ENCODE measurements around the gene SMPD3. TPM values are rescaled to one million over a fixed set of nuclear protein-coding genes. Genes with fewer than 3 reads are reported as not detected.

SMPD3 gene
- total and polyA plus RNA-seq, 9 of the 15 experiments (the other 6 are each of a cell fraction or from before 2014, with no cell fraction given), result 0.03 to 1.2 (median 0.18) TPM

- intact Hi-C loops (cut with micrococcal nuclease), result no loop called here
- no peaks in the 10 kb centered on the region for H3K79me2 ChIP-seq (ENCODE audit: control insufficient read depth, insufficient read depth, low read length)
- peaks cover 2 to 40% of the 10 kb centered on the region in 2 experiments; a peak in 3 of 5 replicates for H3K27me3 ChIP-seq (ENCODE audit: control insufficient read depth in 2 of 2, insufficient read depth in 2 of 2, low read length in 2 of 2)
- FAIRE-seq (no peak), DNase-seq (ENCODE audit: extremely low read depth in 1 of 4, low spot score in 3 of 4) (no peak), ATAC-seq (no peak)
- POLR2A ChIA-PET, result no interaction called here
- no peak overlapping the region for H3K4me3 ChIP-seq
- H3K4me2 ChIP-seq (ENCODE audit: insufficient read depth, low read length), result no peak overlapping the region
- CTCF ChIA-PET (ENCODE audit: low intra/inter-chr PET ratio), result no interaction called here
- H3K36me3 ChIP-seq (ENCODE audit: control insufficient read depth, insufficient read depth, low read length), result no peaks in the 10 kb centered on the region
- no TSS peak for BruUV-seq (replicated peaks)
- in situ Hi-C loops (cut with MboI), result no loop called here
- 0% methylated on average over 6 of the region's 6 CpGs for WGBS (ENCODE audit: insufficient coverage, low coverage, missing lambda C conversion rate)
- TF ChIP-seq TFAM (CRISPR knock-in tag; conservative IDR thresholded peaks at IDR 0.05), result no peak
- no peak for TF ChIP-seq BRCA1 (IDR thresholded peaks at IDR 0.05)
- TF ChIP-seq BRCA1 (CRISPR knock-in tag; IDR thresholded peaks at IDR 0.05), result no peak
- no peaks in the 10 kb centered on the region; the same call in 1 of the 2 replicates for H4K20me1 ChIP-seq (replicated peaks; ENCODE audit: control insufficient read depth, insufficient read depth, low read length)
- H2AFZ ChIP-seq (ENCODE audit: low read depth, low read length), result no peak overlapping the region
- no peak overlapping the region for H3K27ac ChIP-seq (ENCODE audit: extremely low read depth, low read depth, low read length)
- H3K9me3 ChIP-seq (replicated peaks; ENCODE audit: control insufficient read depth, insufficient read depth, low read depth, low read length), result no peaks in the 10 kb centered on the region
- H3K4me1 ChIP-seq (replicated peaks in 1 of 2; ENCODE audit: control insufficient read depth in 2 of 2, insufficient read depth in 2 of 2, low read length in 2 of 2), result no peaks in the 10 kb centered on the region
- H3K9me1 ChIP-seq (ENCODE audit: control insufficient read depth, insufficient read depth, low read length), result no peaks in the 10 kb centered on the region
- H3K9ac ChIP-seq (ENCODE audit: insufficient read depth in 1 of 2, low read depth in 2 of 2, low read length in 2 of 2), result no peak overlapping the region
Observed at GRCh38 chr16:68487669-68488068, 39.4 kb upstream of the SMPD3 start.

- H3K79me2 ChIP-seq (ENCODE audit: control insufficient read depth, insufficient read depth, low read length), result no peaks in the 10 kb centered on the region
- POLR2A ChIA-PET, result no interaction called here
- in situ Hi-C loops (cut with MboI), result no loop called here
Observed at GRCh38 chr16:68487203-68487514, 38.9 kb upstream of the SMPD3 start.

More at GRCh38 chr16:68487203-68487514, 38.9 kb upstream of the SMPD3 start:
- H3K36me3 ChIP-seq (ENCODE audit: control insufficient read depth, insufficient read depth, low read length), result no peaks in the 10 kb centered on the region
- TF ChIP-seq MBD1 (CRISPR knock-in tag; IDR thresholded peaks at IDR 0.05) (no peak), ARID2 (IDR thresholded peaks at IDR 0.05) (no peak), HOMEZ (CRISPR knock-in tag; IDR thresholded peaks at IDR 0.05) (no peak), ZNF431 (CRISPR knock-in tag; IDR thresholded peaks at IDR 0.05) (no peak), ZNF239 (CRISPR knock-in tag; IDR thresholded peaks at IDR 0.05) (no peak)
- intact Hi-C loops (cut with micrococcal nuclease), result no loop called here
- no peak overlapping the region for H3K27ac ChIP-seq (ENCODE audit: extremely low read depth, low read depth, low read length)
- ATAC-seq (no peak), FAIRE-seq (no peak), DNase-seq (ENCODE audit: extremely low read depth in 1 of 4, low spot score in 3 of 4) (no peak)
- no peaks in the 10 kb centered on the region for H3K9me1 ChIP-seq (ENCODE audit: control insufficient read depth, insufficient read depth, low read length)
- H3K9ac ChIP-seq (ENCODE audit: insufficient read depth in 1 of 2, low read depth in 2 of 2, low read length in 2 of 2), result no peak overlapping the region
- H3K27me3 ChIP-seq (ENCODE audit: control insufficient read depth in 2 of 2, insufficient read depth in 2 of 2, low read length in 2 of 2), result peaks cover 2 to 40% of the 10 kb centered on the region in 2 experiments; a peak in 3 of 5 replicates
- H3K4me3 ChIP-seq, result no peak overlapping the region
- no peak overlapping the region for H3K4me2 ChIP-seq (ENCODE audit: insufficient read depth, low read length)
- H2AFZ ChIP-seq (ENCODE audit: low read depth, low read length), result no peak overlapping the region
- H4K20me1 ChIP-seq (replicated peaks; ENCODE audit: control insufficient read depth, insufficient read depth, low read length), result no peaks in the 10 kb centered on the region; the same call in 1 of the 2 replicates
- no peaks in the 10 kb centered on the region for H3K4me1 ChIP-seq (replicated peaks in 1 of 2; ENCODE audit: control insufficient read depth in 2 of 2, insufficient read depth in 2 of 2, low read length in 2 of 2)
- CTCF ChIA-PET (ENCODE audit: low intra/inter-chr PET ratio), result no interaction called here
- H3K9me3 ChIP-seq (replicated peaks; ENCODE audit: control insufficient read depth, insufficient read depth, low read depth, low read length), result no peaks in the 10 kb centered on the region
- 3% methylated on average over 4 of the region's 4 CpGs for WGBS (ENCODE audit: insufficient coverage, low coverage, missing lambda C conversion rate)
- BruUV-seq (replicated peaks), result no TSS peak
